ENCODE measurements around the gene HLA-DMA.

The HLA-DMA gene

GRCh38 chr6:32935551-32936238 is 17.2 kb downstream of the HLA-DMA start:
- in situ Hi-C loops (cut with HindIII; ENCODE audit: low sequenced_read_pairs), result no loop called here

- in situ Hi-C loops (cut with HindIII; ENCODE audit: low sequenced_read_pairs), result no loop called here
Measured at GRCh38 chr6:32933661-32934085, 19.2 kb downstream of the HLA-DMA start.

- in situ Hi-C loops (cut with HindIII; ENCODE audit: low sequenced_read_pairs), result no loop called here
Measured at GRCh38 chr6:32932132-32932868, 20.6 kb downstream of the HLA-DMA start.

GRCh38 chr6:32931211-32931610 is 21.7 kb downstream of the HLA-DMA start:
- in situ Hi-C loops (cut with HindIII; ENCODE audit: low sequenced_read_pairs), result no loop called here

GRCh38 chr6:32922083-32922482 is 30.8 kb downstream of the HLA-DMA start:
- in situ Hi-C loops (cut with HindIII; ENCODE audit: low sequenced_read_pairs), result no loop called here

GRCh38 chr6:32920715-32921114 is 32.2 kb downstream of the HLA-DMA start:
- in situ Hi-C loops (cut with HindIII; ENCODE audit: low sequenced_read_pairs), result no loop called here

- in situ Hi-C loops (cut with HindIII; ENCODE audit: low sequenced_read_pairs), result no loop called here
Measured at GRCh38 chr6:32912951-32913350, 39.9 kb downstream of the HLA-DMA start.

GRCh38 chr6:32908897-32909296 is 44.0 kb downstream of the HLA-DMA start:
- in situ Hi-C loops (cut with HindIII; ENCODE audit: low sequenced_read_pairs), result loop anchor here (5.0 kb wide), 1 partner anchor 78 kb away; no protein-coding TSS in a partner anchor

GRCh38 chr6:32906539-32906938 is 46.4 kb downstream of the HLA-DMA start:
- in situ Hi-C loops (cut with HindIII; ENCODE audit: low sequenced_read_pairs), result loop anchor here (5.0 kb wide), 1 partner anchor 81 kb away; no protein-coding TSS in a partner anchor

- in situ Hi-C loops (cut with HindIII; ENCODE audit: low sequenced_read_pairs), result loop anchor here (5.0 kb wide), 1 partner anchor 82 kb away; no protein-coding TSS in a partner anchor
Measured at GRCh38 chr6:32905078-32905477, 47.8 kb downstream of the HLA-DMA start.

- in situ Hi-C loops (cut with HindIII; ENCODE audit: low sequenced_read_pairs), result no loop called here
Measured at GRCh38 chr6:32903952-32904351, 48.9 kb downstream of the HLA-DMA start.
